ENCODE data around the gene SCUBE3.

SCUBE3 gene

DNA sequence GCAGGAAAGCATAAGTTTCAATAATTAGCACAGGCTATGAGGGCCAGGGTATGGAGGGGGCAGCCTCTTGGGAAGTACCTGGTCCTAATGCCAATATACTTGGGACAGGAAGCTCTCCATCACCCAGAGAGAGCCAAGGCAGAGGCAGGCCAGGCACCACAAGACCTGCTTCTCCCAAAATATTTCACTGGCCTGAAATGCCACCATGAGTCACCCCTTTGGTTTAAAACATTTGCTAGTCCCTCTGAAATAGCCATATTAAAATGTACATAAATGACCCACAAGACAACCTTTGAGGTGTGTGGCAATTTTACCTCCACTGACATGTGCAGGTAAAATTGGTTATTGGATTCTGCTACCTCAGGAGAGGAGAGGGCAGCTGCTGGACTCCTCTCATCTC lies 23.4 kb upstream of the SCUBE3 start:
- Histone ChIP-seq H3K9ac (ENCODE audit: low read length) (no peak overlapping the region), H3K9me3 (ENCODE audit: low read length) (no peaks in the 10 kb centered on the region), H3K27ac (ENCODE audit: low read depth, low read length, poor library complexity, severe bottlenecking) (no peak overlapping the region), H3K4me1 (ENCODE audit: insufficient read depth, low read length, severe bottlenecking) (no peaks in the 10 kb centered on the region), H3K27me3 (ENCODE audit: insufficient read depth, low read length) (peaks cover 5% of the 10 kb centered on the region; the same call in 1 of the 2 replicates), H3F3A (ENCODE audit: insufficient read depth, low read length) (no peaks in the 10 kb centered on the region), H2AFZ (ENCODE audit: low read length) (no peak overlapping the region), H3K79me2 (ENCODE audit: insufficient read depth, low read length) (no peaks in the 10 kb centered on the region), H3K36me3 (ENCODE audit: insufficient read depth, low read length) (no peaks in the 10 kb centered on the region), H3K9me2 (ENCODE audit: low read depth, low read length) (no peaks in the 10 kb centered on the region), H4K20me1 (ENCODE audit: insufficient read depth, low read length) (no peaks in the 10 kb centered on the region), H3K4me3 (ENCODE audit: low read depth, low read length, poor library complexity, severe bottlenecking) (no peak overlapping the region), H3K4me2 (ENCODE audit: low read length) (no peak overlapping the region)
- no peak for TF ChIP-seq EZH2 (IDR thresholded peaks at IDR 0.05; ENCODE audit: borderline replicate concordance, low read length)
- TF ChIP-seq, protein P1, sequence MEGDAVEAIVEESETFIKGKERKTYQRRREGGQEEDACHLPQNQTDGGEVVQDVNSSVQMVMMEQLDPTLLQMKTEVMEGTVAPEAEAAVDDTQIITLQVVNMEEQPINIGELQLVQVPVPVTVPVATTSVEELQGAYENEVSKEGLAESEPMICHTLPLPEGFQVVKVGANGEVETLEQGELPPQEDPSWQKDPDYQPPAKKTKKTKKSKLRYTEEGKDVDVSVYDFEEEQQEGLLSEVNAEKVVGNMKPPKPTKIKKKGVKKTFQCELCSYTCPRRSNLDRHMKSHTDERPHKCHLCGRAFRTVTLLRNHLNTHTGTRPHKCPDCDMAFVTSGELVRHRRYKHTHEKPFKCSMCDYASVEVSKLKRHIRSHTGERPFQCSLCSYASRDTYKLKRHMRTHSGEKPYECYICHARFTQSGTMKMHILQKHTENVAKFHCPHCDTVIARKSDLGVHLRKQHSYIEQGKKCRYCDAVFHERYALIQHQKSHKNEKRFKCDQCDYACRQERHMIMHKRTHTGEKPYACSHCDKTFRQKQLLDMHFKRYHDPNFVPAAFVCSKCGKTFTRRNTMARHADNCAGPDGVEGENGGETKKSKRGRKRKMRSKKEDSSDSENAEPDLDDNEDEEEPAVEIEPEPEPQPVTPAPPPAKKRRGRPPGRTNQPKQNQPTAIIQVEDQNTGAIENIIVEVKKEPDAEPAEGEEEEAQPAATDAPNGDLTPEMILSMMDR (IDR thresholded peaks at IDR 0.05; ENCODE audit: low read length), result no peak

DNA sequence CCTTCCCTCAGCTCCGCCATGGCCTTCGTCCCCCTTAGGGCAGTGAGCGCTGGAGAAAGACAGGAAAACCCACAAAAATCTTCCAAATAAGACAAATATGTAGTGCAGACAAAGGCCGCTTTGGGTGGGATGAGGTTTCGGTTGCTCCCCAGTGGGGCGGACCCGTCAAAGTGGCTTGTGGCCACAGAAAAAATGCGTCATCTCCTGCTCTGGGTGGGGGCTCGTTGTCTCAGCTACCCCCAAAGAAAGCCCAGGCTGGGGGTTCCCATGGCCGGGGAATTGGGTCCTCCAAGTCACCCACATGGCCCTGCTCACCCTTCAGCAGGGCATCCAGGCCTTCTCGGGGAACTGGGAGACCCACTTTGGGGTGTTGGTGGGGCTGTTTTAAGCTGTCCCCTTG lies 21.9 kb upstream of the SCUBE3 start:
- H3K27me3 ChIP-seq (ENCODE audit: insufficient read depth, low read length), result peaks cover 5% of the 10 kb centered on the region; the same call in 1 of the 2 replicates
- H3K4me3 ChIP-seq (ENCODE audit: low read depth, low read length, poor library complexity, severe bottlenecking), result no peak overlapping the region
- no peak overlapping the region for H3K4me2 ChIP-seq (ENCODE audit: low read length)
- H3K9ac ChIP-seq (ENCODE audit: low read length), result no peak overlapping the region
- H2AFZ ChIP-seq (ENCODE audit: low read length), result no peak overlapping the region
- H3K27ac ChIP-seq (ENCODE audit: low read depth, low read length, poor library complexity, severe bottlenecking), result no peak overlapping the region
- H3K9me3 ChIP-seq (ENCODE audit: low read length), result no peaks in the 10 kb centered on the region
- no peaks in the 10 kb centered on the region for H3K36me3 ChIP-seq (ENCODE audit: insufficient read depth, low read length)
- H4K20me1 ChIP-seq (ENCODE audit: insufficient read depth, low read length), result no peaks in the 10 kb centered on the region
- TF ChIP-seq, protein P1 (IDR thresholded peaks at IDR 0.05; ENCODE audit: low read length), result no peak
- TF ChIP-seq EZH2 (IDR thresholded peaks at IDR 0.05; ENCODE audit: borderline replicate concordance, low read length), result no peak
- no peaks in the 10 kb centered on the region for H3K79me2 ChIP-seq (ENCODE audit: insufficient read depth, low read length)
- no peaks in the 10 kb centered on the region for H3K4me1 ChIP-seq (ENCODE audit: insufficient read depth, low read length, severe bottlenecking)
- no peaks in the 10 kb centered on the region for H3K9me2 ChIP-seq (ENCODE audit: low read depth, low read length)
- no peaks in the 10 kb centered on the region for H3F3A ChIP-seq (ENCODE audit: insufficient read depth, low read length)

DNA sequence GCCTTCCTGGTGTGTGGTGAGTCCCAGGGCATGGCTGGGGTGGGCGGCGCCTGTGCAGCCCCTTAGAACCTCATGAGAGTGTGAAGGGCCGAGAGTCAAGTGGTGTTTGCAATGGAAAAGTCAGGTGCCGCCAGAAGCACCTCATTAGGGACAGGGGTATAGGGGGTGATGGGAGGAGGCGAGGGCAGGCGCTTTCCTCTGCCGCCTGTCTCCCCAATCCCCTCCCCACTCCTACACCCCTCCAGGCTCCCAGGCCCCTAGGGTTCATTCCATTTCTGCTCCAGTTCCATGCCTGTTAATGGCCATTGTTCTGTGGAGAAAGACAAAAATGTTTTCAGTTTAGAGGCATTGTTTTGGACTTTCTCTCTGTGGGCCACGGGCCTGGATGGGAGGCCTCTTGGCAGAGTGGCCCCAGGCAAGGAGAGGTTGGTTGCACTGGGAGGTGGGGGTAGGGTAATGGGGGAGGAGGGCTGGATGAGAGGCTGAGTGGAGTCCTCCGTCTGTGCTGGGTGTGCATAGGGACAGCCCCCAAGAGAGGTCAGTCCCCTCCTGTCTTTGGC lies 21.4 kb upstream of the SCUBE3 start:
- Histone ChIP-seq H3K4me3 (ENCODE audit: low read depth, low read length, poor library complexity, severe bottlenecking) (no peak overlapping the region), H3K27ac (ENCODE audit: low read depth, low read length, poor library complexity, severe bottlenecking) (no peak overlapping the region), H2AFZ (ENCODE audit: low read length) (no peak overlapping the region), H3K9me3 (ENCODE audit: low read length) (no peaks in the 10 kb centered on the region), H3K79me2 (ENCODE audit: insufficient read depth, low read length) (no peaks in the 10 kb centered on the region), H3K4me1 (ENCODE audit: insufficient read depth, low read length, severe bottlenecking) (no peaks in the 10 kb centered on the region), H4K20me1 (ENCODE audit: insufficient read depth, low read length) (no peaks in the 10 kb centered on the region), H3F3A (ENCODE audit: insufficient read depth, low read length) (no peaks in the 10 kb centered on the region), H3K4me2 (ENCODE audit: low read length) (no peak overlapping the region), H3K27me3 (ENCODE audit: insufficient read depth, low read length) (peaks cover 5% of the 10 kb centered on the region; the same call in 1 of the 2 replicates), H3K36me3 (ENCODE audit: insufficient read depth, low read length) (no peaks in the 10 kb centered on the region), H3K9me2 (ENCODE audit: low read depth, low read length) (no peaks in the 10 kb centered on the region), H3K9ac (ENCODE audit: low read length) (no peak overlapping the region)
- TF ChIP-seq EZH2 (IDR thresholded peaks at IDR 0.05; ENCODE audit: borderline replicate concordance, low read length), result no peak

DNA sequence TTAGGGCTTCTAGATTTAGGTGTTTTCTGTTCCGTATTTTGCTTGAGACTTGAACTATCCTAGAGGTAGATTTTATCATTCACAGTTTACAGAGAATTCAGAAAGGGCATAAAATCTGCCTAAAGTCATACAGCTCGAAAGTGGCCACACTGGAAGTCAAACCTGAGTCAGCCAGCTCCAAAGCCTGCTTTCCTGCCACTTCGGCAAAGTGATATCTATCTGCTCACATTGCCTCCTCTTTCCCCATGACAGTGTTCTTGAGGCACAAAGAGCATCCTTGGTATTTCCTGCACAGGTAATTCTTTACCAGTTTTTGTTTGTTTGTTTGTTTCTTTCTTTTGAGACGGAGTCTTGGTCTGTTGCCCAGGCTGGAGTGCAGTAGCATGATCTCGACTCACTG lies 19.4 kb upstream of the SCUBE3 start:
- Histone ChIP-seq H3K36me3 (ENCODE audit: insufficient read depth, low read length) (no peaks in the 10 kb centered on the region), H3K4me1 (ENCODE audit: insufficient read depth, low read length, severe bottlenecking) (no peaks in the 10 kb centered on the region), H3K27ac (ENCODE audit: low read depth, low read length, poor library complexity, severe bottlenecking) (no peak overlapping the region), H2AFZ (ENCODE audit: low read length) (no peak overlapping the region), H3K9me2 (ENCODE audit: low read depth, low read length) (no peaks in the 10 kb centered on the region), H3K4me2 (ENCODE audit: low read length) (no peak overlapping the region), H3K4me3 (ENCODE audit: low read depth, low read length, poor library complexity, severe bottlenecking) (no peak overlapping the region), H3K27me3 (ENCODE audit: insufficient read depth, low read length) (peaks cover 5% of the 10 kb centered on the region; the same call in 1 of the 2 replicates), H3K79me2 (ENCODE audit: insufficient read depth, low read length) (no peaks in the 10 kb centered on the region), H3K9me3 (ENCODE audit: low read length) (no peaks in the 10 kb centered on the region), H3K9ac (ENCODE audit: low read length) (no peak overlapping the region), H3F3A (ENCODE audit: insufficient read depth, low read length) (no peaks in the 10 kb centered on the region), H4K20me1 (ENCODE audit: insufficient read depth, low read length) (no peaks in the 10 kb centered on the region)
- TF ChIP-seq EZH2 (IDR thresholded peaks at IDR 0.05; ENCODE audit: borderline replicate concordance, low read length), result no peak
- TF ChIP-seq, protein P1 (IDR thresholded peaks at IDR 0.05; ENCODE audit: low read length), result no peak
